Epithelial cell of esophagus (primary cell): ENCODE data around the gene FARS2.
"Not testable (repeated sequence)": the region's sequence is repeated elsewhere in the genome, so short reads cannot be mapped to it uniquely, and the experiment has no call there.

Experiments used
- DNase-seq: peaks from one replicate; pipeline ENCODE4 v3.0.0; 2010; ENCODE audit warnings: low read depth
- H3K4me3 ChIP-seq: 2 replicates; pipeline ENCODE4 v1.5.1; 2011; ENCODE audit warnings: mild to moderate bottlenecking, low read length, control low read depth
- TF ChIP-seq, protein P1 (sequence below): IDR thresholded peaks from 2 replicates; pipeline ENCODE4 v1.5.1; 2011; ENCODE audit warnings: low read depth, mild to moderate bottlenecking, low read length, control low read depth, inconsistent platforms; ENCODE audit not compliant: insufficient read depth; ENCODE audit errors: missing control alignments

FARS2 gene

DNA sequence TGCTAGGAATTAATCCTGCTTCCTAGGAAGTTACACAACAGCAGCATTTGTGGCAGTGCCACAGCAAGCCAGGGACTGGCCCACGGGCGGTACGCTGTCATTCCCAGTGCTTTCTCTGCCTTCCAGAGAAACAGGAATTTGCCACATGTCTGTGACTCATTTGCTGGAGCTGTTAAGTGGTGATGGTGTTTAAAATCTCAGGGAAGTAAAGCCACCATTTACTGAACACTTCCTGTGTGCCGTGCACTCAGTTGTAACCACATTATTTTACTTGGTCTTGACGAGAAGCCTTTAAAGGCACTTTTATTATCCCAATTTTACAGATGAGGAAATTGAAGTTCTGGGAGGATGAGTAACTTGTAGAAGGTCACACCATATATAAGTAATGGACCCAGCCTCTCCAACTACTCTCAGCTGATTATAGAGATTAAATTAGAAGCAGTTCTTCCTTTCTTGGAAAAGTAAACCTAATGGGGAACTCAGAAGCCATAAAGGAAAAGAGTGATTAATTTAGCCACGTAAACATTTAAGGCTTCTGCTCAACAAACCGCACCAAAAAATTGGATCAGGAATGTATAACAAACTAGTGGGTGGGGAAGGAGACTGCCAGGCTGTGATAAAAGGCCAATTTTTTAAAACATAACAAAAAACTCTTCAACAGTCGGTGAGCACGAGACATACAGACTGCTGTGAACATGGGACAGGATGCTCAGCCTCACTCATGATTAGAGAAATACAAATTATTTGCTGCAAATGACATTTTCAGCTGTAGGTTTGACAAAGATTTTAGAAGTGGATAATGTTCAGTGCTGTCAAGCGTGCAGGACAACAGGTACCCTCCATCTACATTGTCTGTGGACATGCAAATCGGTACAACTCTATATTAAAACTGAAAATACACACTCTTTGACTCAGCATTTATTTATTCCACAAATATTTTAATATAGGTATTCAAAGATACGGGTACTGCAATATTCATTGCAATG, 434.2 kb downstream of the FARS2 start:
- H3K4me3 ChIP-seq = no peak overlapping the region
- peak; percentile 79 for DNase-seq
- TF ChIP-seq, protein P1, sequence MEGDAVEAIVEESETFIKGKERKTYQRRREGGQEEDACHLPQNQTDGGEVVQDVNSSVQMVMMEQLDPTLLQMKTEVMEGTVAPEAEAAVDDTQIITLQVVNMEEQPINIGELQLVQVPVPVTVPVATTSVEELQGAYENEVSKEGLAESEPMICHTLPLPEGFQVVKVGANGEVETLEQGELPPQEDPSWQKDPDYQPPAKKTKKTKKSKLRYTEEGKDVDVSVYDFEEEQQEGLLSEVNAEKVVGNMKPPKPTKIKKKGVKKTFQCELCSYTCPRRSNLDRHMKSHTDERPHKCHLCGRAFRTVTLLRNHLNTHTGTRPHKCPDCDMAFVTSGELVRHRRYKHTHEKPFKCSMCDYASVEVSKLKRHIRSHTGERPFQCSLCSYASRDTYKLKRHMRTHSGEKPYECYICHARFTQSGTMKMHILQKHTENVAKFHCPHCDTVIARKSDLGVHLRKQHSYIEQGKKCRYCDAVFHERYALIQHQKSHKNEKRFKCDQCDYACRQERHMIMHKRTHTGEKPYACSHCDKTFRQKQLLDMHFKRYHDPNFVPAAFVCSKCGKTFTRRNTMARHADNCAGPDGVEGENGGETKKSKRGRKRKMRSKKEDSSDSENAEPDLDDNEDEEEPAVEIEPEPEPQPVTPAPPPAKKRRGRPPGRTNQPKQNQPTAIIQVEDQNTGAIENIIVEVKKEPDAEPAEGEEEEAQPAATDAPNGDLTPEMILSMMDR = no peak

- DNase-seq = peak; percentile 58
- H3K4me3 ChIP-seq = no peak overlapping the region
- TF ChIP-seq, protein P1 = no peak
Observed at GRCh38 chr6:5697508-5697907, 436.2 kb downstream of the FARS2 start.

- no peak for DNase-seq
Observed at GRCh38 chr6:5698318-5698717, 437.0 kb downstream of the FARS2 start.

GRCh38 chr6:5699064-5699463, 437.8 kb downstream of the FARS2 start:
- not testable (repeated sequence) for H3K4me3 ChIP-seq, DNase-seq

More at GRCh38 chr6:5698318-5698717, 437.0 kb downstream of the FARS2 start:
- no peak overlapping the region for H3K4me3 ChIP-seq
- TF ChIP-seq, protein P1 = no peak

DNA sequence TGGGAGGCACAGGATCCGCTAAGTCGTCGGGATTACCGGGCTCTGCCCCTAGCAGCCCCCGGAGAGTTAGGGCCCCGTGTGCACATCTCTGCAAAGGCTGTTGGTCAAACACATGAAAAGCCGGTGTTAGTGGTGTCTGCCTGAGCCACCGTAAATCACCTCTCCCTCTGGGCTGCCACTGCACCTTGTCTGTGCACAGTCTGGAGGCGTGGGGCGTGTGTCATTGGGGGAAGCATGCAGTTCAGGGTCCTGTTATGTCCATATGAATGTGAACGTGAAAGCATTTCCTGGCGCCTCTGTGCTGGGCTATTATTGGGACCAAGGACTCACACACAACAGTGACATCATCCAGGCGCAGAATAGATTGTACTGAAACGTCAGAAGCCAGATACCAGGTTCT, 439.9 kb downstream of the FARS2 start:
- TF ChIP-seq, protein P1 = no peak

GRCh38 chr6:5704708-5705107, 443.4 kb downstream of the FARS2 start:
- TF ChIP-seq, protein P1 = no peak
- peak; percentile 30 for DNase-seq
- H3K4me3 ChIP-seq = no peak overlapping the region

More for the DNA sequence above, 439.9 kb downstream of the FARS2 start:
- H3K4me3 ChIP-seq = no peak overlapping the region
- DNase-seq = no peak

- TF ChIP-seq, protein P1 = no peak
- H3K4me3 ChIP-seq = no peak overlapping the region
- DNase-seq = no peak
Observed at GRCh38 chr6:5705252-5705651, 443.9 kb downstream of the FARS2 start.
